Psoas muscle (tissue), 8 donors: ENCODE results near the gene B3GAT1. TPM values are rescaled to one million over a fixed set of nuclear protein-coding genes. Genes with fewer than 3 reads are reported as not detected.

Experiments
- ATAC-seq, 4 donors: fragments of 200-7000 bp; cut with Tn5 transposase; one replicate each; pipeline ENCODE4 v1.9.1; 2020; ENCODE audit warnings: moderate library complexity in 3 of 4, mild to moderate bottlenecking in 2 of 4
- DNase-seq, 2 donors: peaks; one replicate each; pipeline ENCODE4 v3.0.0-alpha.2; 2020
- H3K27ac ChIP-seq: fragments of 200-600 bp; one replicate; pipeline ENCODE4 v1.8.0; 2022
- H3K27me3 ChIP-seq, 3 donors: fragments of 200-600 bp in 1 of 3; one replicate each; pipeline versions ENCODE4 v1.6.1 to v1.8.0; 2013 to 2022; ENCODE audit warnings: low read length in 2 of 3, mild to moderate bottlenecking in 2 of 3, moderate library complexity in 1 of 3; ENCODE audit not compliant: insufficient read depth in 3 of 3
- H3K36me3 ChIP-seq, 2 donors: fragments of 200-600 bp in 1 of 2; one replicate each; pipeline versions ENCODE4 v1.6.1 to v1.8.0; 2013 to 2022; ENCODE audit warnings: low read depth in 1 of 2, mild to moderate bottlenecking in 1 of 2, moderate library complexity in 1 of 2; ENCODE audit not compliant: insufficient read depth in 1 of 2
- H3K4me1 ChIP-seq: fragments of 200-600 bp; one replicate; pipeline ENCODE4 v1.8.0; 2022
- H3K4me3 ChIP-seq: fragments of 200-600 bp; one replicate; pipeline ENCODE4 v1.8.0; 2022; ENCODE audit warnings: mild to moderate bottlenecking
- H3K9me3 ChIP-seq: fragments of 200-600 bp; one replicate; pipeline ENCODE4 v1.8.0; 2022
- CTCF ChIP-seq: fragments of 200-600 bp; IDR thresholded peaks from one replicate; pipeline ENCODE4 v1.8.0; 2022; ENCODE audit warnings: antibody characterized with exemption
- WGBS, 3 donors: extraction: QIAGEN DNeasy Blood & Tissue Kit; methylation state at CpG; one replicate each; pipeline versions ENCODE4 v1.1.6 to v1.1.7; 2013; 5-methylcytosine and 5-hydroxymethylcytosine counted together
- intact Hi-C, 2 donors: fragments of 100-400 bp; cut with DNase I; formaldehyde crosslinking; loops; one replicate each; pipeline versions ENCODE4 v1.11.0 to v1.14.2; 2022
- polyA plus RNA-seq, 3 donors: library from polyadenylated mRNA; stranded (reverse); fragments of 200-250 nt; gene quantifications; one replicate each; pipeline ENCODE4 v1.2.3, GENCODE V29; 2013
- total RNA-seq, 4 donors: library from RNA; stranded (reverse); fragmentation: NEBNext Ultra II Directional in 2 of 4; extraction: Animal tissue kit (Norgen Biotek cat#: 25700) in 2 of 4; gene quantifications; one replicate each; pipeline versions ENCODE4 v1.2.1 to v1.2.4, GENCODE V29; 2021 to 2023
- donor health status: healthy with polysubstance abuse.
- donor health status: DM: no; HTN: no; CAD: no; lungs with moderate emphysema.
- donor health status: Bipolar disorder and iron deficiency.
- donor health status: healthy.
- donor health status: DM: yes; HTN: yes; CAD: no.
- donor health status: DM: no; HTN: no; CAD: no.
- donor health status: DM: no; HTN: no; CAD: no.
- donor health status: DM: yes; HTN: yes; CAD: no.

Gene B3GAT1
- total and polyA plus RNA-seq, 7 donors, result 0.01 to 0.13 (median 0.06) TPM; not detected in 3

GRCh38 chr11:134417871-134418840 is 6.1 kb upstream of the B3GAT1 start:
- Histone ChIP-seq H3K36me3 (no peaks in the 10 kb centered on the region), H3K27ac (no peak overlapping the region), H3K27me3 (peaks cover 0 to 41% (median 16%) of the 10 kb centered on the region in 3 donors), H3K9me3 (no peaks in the 10 kb centered on the region), H3K4me3 (no peak overlapping the region), H3K4me1 (no peaks in the 10 kb centered on the region)
- TF ChIP-seq CTCF, result no peak
- ATAC-seq (no peak), DNase-seq (no peak)
- 35 to 41% (median 41%) methylated on average over 14 of the region's 14 CpGs for WGBS, 3 donors
- intact Hi-C loops, result no loop called here

DNA sequence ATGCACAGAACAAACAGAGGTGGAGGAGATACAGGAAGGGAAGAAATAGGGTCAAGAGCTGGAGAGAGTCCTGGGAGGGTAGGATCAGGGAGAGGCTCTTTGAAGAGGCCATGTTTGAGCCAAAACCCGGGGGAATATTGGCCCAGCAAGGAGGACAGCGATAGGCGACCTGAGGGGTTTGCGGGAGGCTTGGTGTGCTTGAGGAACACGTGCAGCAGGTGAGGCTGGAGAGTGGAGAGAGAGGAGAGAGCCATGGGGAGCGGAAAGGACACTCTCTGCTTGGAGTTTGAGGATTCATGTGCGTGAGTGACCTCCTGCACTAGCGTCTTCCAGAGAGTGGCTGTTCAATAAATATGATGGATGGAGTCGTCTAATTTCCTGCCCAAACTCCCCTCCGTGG is 4.7 kb upstream of the B3GAT1 start:
- TF ChIP-seq CTCF, result no peak
- 65 to 71% (median 67%) methylated on average over 10 of the region's 10 CpGs for WGBS, 3 donors

DNA sequence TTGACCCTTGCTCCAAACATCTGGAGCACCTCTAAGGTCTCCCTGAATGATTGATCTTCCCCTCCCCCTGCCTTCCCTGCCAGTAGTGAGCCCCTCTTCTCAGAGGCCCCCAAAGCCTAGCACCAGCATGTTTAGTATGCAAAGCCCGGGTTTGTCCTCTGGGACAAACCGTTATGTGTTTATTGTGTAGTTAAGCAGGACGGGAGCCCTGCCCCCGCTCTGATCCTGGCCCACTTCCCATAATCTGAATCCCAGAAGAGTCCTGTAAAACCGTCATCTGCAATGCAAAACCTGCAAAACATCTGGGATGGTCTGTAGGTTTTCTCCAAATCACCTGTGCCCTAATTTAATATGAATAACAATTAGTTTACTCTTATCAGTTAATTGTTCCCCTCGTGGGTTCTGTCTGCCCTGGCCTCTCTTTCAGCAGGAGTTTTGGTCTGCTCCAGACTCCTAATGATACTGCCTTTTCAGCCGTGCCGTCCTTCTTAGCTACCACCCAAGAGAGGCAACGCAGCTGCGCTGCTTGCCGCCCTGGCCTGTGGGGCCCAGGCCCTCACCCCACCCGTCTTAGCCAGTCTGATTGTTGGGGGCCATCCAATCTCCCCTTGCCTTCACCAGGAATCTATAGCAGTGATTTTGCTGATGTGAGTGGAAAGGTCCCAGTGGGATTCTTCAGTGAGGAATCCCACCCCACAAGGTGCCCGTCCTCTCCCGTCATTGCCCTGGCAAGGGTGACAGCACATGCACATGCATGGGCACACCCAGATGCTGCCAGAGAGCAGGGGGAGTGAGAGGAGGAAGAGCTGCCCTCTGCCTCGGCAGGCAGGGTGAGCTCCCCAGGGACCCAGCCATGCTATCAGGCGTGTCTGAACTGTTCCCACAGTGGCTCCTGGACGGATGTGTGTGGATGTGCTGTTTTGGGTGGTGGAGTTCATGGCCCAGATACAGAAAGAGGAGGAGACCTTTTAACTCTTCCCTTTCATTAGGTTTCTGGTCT is 3.0 kb upstream of the B3GAT1 start:
- Histone ChIP-seq H3K27me3 (peaks cover 2 to 61% (median 35%) of the 10 kb centered on the region in 3 donors), H3K36me3 (no peaks in the 10 kb centered on the region), H3K4me1 (no peaks in the 10 kb centered on the region), H3K4me3 (no peak overlapping the region), H3K9me3 (no peaks in the 10 kb centered on the region), H3K27ac (no peak overlapping the region)
- ATAC-seq, result no peak
- intact Hi-C loops, result no loop called here
- TF ChIP-seq CTCF, result no peak
- 15 to 16% (median 16%) methylated on average over 17 of the region's 17 CpGs for WGBS, 3 donors
- DNase-seq, result no peak

More for the DNA sequence above, 4.7 kb upstream of the B3GAT1 start:
- Histone ChIP-seq H3K27me3 (peaks cover 0 to 51% (median 22%) of the 10 kb centered on the region in 3 donors), H3K27ac (no peak overlapping the region), H3K4me3 (no peak overlapping the region), H3K36me3 (no peaks in the 10 kb centered on the region), H3K4me1 (no peaks in the 10 kb centered on the region), H3K9me3 (no peaks in the 10 kb centered on the region)
- intact Hi-C loops, result no loop called here
- ATAC-seq (no peak), DNase-seq (no peak)

DNA sequence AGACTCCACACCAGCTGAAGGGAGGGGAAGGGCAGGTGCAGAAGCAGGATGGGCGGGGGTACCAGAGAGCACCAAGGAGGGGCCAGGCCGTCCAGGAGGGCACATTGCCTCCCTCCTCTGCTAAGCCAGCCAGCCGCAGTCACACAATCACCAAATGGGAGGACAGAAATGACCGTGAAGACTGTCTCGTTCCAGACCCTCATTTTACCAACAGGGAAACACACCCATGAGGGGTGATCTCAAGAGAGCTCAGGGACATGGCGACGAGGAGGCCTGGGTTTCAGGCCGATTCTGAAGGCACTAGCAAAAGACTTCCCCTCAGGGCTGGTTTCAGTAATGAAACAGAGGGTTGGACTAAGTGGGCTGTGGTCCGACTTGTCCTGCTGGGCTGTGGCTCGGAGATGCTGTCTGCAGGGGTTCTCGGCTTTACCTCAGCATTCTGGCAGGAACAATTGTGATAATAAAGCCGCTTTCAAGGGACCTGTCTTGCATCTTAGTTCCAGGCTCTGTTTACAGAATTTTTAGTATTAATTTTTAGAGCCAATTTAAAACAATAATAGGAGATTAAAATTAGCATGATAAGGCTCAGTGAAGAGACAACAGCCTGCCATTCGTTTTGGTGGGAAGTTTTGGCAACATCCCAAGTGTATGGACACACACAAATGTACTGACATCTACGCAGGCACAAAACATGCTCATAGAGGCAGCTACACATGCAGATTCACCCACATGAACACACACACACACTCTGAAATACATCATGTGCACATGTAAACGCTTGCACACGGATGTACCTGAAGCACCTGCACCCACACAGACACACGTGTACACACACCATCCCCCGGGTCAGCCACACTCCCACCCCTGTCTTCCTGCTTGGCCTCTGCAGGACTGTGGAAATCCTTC is 2.0 kb upstream of the B3GAT1 start:
- Histone ChIP-seq H3K9me3 (no peaks in the 10 kb centered on the region), H3K27me3 (peaks cover 3 to 71% (median 38%) of the 10 kb centered on the region in 3 donors), H3K4me1 (no peaks in the 10 kb centered on the region), H3K27ac (no peak overlapping the region), H3K36me3 (no peaks in the 10 kb centered on the region), H3K4me3 (no peak overlapping the region)
- ATAC-seq (no peak), DNase-seq (no peak)
- intact Hi-C loops, result no loop called here
- TF ChIP-seq CTCF, result no peak
- 24 to 27% (median 26%) methylated on average over 18 of the region's 18 CpGs for WGBS, 3 donors
